Measurements from ENCODE around the gene ETV6.

DNA sequence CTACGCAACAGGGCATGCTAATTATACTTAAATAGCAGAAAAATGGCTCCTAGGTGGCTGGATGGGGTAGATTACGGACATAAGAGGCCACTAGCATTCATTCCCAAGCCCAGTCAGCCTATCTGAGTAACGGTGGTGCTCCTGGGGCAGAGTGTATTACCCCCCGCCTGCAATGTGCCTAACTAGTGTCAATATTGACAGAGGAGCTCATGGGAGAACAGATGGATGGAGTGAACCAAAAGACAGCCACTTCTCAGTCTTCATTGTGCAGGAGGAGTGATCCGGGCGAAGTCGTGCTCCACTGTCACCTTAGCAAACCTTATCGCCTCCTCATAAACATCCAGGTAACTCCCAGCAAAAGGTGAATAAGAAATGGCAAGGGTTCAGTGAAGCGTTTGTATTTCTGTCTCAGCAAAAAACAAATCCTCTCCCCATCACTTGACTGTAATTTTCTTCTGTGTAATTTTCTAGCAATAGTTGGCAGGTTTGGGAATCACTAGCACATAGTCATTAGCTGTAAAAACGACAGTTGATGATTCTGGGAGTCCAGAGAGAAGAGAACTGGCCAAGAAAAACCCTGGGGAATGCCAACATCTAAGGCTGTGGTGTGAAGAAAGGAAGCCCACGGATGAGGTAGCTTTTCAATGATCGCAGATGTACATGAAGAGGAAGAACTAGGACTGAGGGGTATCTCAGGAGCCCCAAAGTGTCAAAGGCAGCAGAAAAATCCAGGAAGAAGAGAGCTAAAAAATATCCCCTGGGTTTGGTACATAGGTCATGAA lies 294.6 kb downstream of the ETV6 start:
- TF ChIP-seq, protein P1, sequence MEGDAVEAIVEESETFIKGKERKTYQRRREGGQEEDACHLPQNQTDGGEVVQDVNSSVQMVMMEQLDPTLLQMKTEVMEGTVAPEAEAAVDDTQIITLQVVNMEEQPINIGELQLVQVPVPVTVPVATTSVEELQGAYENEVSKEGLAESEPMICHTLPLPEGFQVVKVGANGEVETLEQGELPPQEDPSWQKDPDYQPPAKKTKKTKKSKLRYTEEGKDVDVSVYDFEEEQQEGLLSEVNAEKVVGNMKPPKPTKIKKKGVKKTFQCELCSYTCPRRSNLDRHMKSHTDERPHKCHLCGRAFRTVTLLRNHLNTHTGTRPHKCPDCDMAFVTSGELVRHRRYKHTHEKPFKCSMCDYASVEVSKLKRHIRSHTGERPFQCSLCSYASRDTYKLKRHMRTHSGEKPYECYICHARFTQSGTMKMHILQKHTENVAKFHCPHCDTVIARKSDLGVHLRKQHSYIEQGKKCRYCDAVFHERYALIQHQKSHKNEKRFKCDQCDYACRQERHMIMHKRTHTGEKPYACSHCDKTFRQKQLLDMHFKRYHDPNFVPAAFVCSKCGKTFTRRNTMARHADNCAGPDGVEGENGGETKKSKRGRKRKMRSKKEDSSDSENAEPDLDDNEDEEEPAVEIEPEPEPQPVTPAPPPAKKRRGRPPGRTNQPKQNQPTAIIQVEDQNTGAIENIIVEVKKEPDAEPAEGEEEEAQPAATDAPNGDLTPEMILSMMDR (IDR thresholded peaks at IDR 0.05): no peak
- TF ChIP-seq POLR2A (IDR thresholded peaks at IDR 0.05): no peak

Measured in right lobe of liver (tissue), 4 donors.